GM13976 (cell line): ENCODE data around the gene CLSTN2.

Source experiments
- DNase-seq: peaks from one replicate; pipeline ENCODE4 v3.0.0; 2012; ENCODE audit warnings: low spot score
- in situ Hi-C: fragments of 300-500 bp; cut with MboI; formaldehyde crosslinking; loops from one replicate; pipeline ENCODE4 v1.12.0; 2022; ENCODE audit warnings: low sequenced_read_pairs, mixed read lengths, inconsistent platforms; ENCODE audit not compliant: unreplicated experiment
- TF ChIP-seq, protein P1 (sequence below): IDR thresholded peaks from 2 replicates; pipeline ENCODE4 v1.5.1; 2012; ENCODE audit warnings: borderline replicate concordance, mild to moderate bottlenecking; ENCODE audit not compliant: insufficient read depth; ENCODE audit errors: extremely low read depth, missing control alignments, control extremely low read depth

The CLSTN2 gene

DNA sequence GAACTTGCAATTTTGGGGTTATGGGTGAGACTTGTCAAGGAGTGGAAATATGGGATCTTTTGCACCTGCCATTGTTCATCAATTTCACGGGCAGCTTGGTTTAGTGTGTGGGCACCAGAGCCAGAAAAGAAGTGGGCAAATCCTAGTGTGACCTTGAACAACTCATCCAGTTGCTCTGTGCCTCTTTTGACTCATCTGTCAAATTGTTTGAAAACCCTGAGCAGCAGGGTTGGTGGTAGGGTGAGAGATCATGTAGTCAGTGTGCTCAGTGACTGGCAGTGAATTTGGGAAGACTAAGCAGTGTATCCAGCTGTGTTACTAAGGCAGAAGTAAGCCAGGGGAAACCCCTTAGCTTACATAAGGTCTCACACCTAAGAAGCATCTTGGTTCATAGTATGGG, 449.9 kb downstream of the CLSTN2 start:
- in situ Hi-C loops, result no loop called here
- TF ChIP-seq, protein P1, sequence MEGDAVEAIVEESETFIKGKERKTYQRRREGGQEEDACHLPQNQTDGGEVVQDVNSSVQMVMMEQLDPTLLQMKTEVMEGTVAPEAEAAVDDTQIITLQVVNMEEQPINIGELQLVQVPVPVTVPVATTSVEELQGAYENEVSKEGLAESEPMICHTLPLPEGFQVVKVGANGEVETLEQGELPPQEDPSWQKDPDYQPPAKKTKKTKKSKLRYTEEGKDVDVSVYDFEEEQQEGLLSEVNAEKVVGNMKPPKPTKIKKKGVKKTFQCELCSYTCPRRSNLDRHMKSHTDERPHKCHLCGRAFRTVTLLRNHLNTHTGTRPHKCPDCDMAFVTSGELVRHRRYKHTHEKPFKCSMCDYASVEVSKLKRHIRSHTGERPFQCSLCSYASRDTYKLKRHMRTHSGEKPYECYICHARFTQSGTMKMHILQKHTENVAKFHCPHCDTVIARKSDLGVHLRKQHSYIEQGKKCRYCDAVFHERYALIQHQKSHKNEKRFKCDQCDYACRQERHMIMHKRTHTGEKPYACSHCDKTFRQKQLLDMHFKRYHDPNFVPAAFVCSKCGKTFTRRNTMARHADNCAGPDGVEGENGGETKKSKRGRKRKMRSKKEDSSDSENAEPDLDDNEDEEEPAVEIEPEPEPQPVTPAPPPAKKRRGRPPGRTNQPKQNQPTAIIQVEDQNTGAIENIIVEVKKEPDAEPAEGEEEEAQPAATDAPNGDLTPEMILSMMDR, result no peak
- no peak for DNase-seq

DNA sequence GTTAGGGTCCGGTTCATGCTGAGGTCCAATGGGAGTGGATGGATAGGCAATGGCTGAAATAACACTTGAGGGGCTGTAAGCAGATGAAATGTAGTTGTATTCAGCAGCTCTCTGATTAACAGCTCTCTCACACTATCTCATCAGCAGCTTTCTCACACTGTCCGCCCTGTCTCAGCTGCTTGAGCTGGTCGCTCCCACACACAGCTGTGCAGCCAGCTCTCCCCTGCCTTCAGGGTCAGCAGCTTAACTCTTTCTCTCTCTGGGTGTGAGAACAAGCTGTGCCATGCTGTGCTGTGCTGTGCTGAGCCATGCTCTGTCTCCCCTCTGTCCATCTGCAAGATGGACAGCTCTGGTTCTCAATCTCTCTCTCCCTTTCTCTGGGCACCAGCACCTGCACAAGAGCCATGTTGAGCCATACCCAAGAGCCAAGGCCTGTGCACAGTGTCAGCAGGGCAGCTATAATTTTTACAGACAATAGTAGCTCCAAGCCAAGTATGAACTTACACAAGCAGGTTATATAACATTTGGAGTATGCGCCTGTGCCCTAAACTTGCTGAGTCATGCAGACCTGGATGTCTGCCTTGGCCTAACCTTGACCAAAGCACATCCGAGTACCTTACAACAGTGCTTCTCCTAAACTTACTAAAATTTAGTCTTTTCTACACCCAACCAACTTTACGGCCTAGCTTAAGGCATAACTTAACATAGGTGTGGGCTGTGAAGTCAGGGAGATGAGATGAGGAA, 451.5 kb downstream of the CLSTN2 start:
- in situ Hi-C loops, result no loop called here
- TF ChIP-seq, protein P1, result no peak
- DNase-seq, result no peak

DNA sequence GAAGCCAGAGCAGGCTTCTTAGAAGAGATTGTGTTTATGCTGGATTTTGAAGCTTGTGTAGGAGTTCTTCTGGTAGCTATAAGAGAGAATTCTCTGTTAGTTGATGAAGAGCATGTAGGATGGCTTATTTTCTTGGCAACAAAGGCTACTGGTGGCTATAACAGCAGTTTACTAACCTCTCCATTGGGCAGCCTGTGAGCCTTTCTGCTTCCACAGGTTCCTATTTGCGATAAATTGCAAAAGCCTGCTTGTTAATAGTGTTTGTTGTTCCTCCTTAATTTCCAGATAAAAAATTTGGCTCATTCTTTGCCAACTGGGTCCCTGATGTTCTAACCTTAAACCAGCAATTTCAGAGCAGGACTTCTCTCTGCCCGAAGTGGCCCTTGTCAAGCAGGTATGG, 452.3 kb downstream of the CLSTN2 start:
- DNase-seq, result no peak
- in situ Hi-C loops, result no loop called here
- TF ChIP-seq, protein P1, result no peak

DNA sequence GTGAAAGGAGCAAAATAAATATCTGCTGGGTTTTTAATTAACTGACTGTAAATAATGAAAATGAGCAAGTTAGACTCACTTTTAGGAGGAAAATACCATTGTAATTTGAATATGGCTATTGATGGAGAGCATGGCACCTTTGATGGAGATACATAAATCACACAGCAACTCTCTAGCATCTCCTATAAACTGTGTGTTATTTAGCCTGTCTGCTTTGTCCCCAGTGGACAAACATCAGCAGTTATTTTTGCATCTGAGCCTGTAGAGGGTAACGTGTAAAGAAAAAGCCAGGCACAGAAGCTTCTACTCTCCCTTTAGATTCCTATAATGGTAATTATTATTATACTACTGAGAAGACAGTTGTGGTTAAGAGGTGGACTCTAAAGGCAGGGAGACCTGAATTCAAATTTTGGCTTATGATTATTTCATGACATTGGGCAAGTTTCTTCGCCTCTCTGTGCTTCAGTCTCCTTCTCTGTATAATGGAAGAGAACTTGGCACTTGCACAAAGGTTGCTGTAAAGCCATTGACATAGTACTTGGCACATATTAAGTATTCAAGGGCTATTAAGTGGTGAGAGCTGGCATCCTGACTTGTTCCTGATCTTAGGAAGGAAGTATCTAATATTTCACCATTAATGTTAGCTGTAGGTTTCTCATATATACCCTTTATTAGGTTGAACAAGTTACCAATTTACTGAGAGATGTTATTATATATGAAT, 453.4 kb downstream of the CLSTN2 start:
- TF ChIP-seq, protein P1, result no peak
- in situ Hi-C loops, result no loop called here
- no peak for DNase-seq

DNA sequence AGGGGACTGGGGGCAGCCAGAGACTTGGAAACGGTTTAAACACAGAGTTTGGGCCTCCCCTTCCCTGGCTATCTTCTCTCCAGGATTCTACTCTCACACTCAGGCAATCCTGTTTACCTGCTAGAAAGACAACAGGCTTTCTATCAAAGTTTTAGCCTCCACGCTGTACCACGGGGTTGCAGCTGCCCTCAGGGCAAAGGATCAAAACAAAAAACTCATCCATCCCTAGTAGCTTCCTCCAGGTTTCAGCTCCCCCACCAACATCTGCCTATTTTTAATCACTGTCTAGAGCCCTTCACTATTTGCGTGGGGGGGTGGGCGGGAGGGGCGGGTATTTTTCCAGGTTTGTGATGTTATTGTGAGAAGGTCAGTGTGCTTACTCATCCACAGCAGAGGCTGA, 456.1 kb downstream of the CLSTN2 start:
- TF ChIP-seq, protein P1, result no peak
- in situ Hi-C loops, result no loop called here
- DNase-seq, result no peak

DNA sequence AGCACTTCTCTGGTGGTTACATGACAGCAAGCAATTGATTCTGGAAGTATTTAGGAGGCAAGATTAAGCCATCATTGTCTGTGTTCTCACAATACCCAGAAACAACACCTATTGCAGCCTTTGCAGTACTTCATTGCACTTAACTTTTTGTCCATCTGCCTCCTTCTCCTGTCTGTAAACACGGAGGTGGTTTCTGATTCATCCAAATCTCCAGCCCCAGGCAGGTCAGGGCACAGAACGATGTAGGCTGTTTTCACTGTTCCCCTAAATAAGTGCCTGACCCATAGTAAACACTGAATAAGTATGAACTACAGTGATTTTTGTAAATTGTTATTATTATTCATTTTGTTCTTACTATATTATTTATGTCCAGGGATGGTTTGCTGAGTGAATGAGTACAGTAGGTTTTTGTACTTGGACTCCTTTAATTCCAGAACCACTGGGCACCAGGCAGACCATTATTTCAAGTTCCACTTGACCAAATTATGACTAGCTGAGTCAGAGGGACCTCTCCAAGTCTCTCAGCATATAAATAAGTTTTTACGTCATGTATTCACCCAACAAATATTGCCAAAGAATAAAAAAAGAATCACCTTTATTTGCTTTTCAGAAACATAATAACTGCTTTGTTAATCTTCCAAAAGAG, 459.6 kb downstream of the CLSTN2 start:
- no peak for DNase-seq
- TF ChIP-seq, protein P1, result no peak
- in situ Hi-C loops, result no loop called here
